Left lung (tissue), 10 donors: ENCODE measurements around the gene HYDIN. TPM values are rescaled to one million over a fixed set of nuclear protein-coding genes. Genes with fewer than 3 reads are reported as not detected.
"Not testable (repeated sequence)": the region's sequence is repeated elsewhere in the genome, so short reads cannot be mapped to it uniquely, and the experiment has no call there.

ENCODE experiments used
- ATAC-seq: fragments of 200-7000 bp; cut with Tn5 transposase; one replicate; pipeline ENCODE4 v1.9.1; 2020; ENCODE audit warnings: moderate library complexity
- DNase-seq, 4 donors: peaks; one replicate each; pipeline ENCODE4 v3.0.0-alpha.2; 2013 to 2020
- H3K27ac ChIP-seq, 2 donors: fragments of 200-600 bp; sonication (generic) in 1 of 2; one replicate each; pipeline versions ENCODE4 v1.5.0 to v1.8.0; 2020 to 2021
- H3K27me3 ChIP-seq, 2 donors: fragments of 200-600 bp; sonication (generic) in 1 of 2; one replicate each; pipeline versions ENCODE4 v1.5.0 to v1.8.0; 2020 to 2021
- H3K36me3 ChIP-seq, 2 donors: fragments of 200-600 bp; sonication (generic) in 1 of 2; one replicate each; pipeline versions ENCODE4 v1.5.0 to v1.8.0; 2020 to 2021
- H3K4me1 ChIP-seq, 2 donors: fragments of 200-600 bp; one replicate each; pipeline ENCODE4 v1.8.0; 2021
- H3K4me3 ChIP-seq, 2 donors: fragments of 200-600 bp; sonication (generic) in 1 of 2; one replicate each; pipeline versions ENCODE4 v1.5.0 to v1.8.0; 2020 to 2021; ENCODE audit warnings: mild to moderate bottlenecking in 1 of 2
- H3K9me3 ChIP-seq, 2 donors: fragments of 200-600 bp; sonication (generic) in 1 of 2; one replicate each; pipeline versions ENCODE4 v1.5.0 to v1.8.0; 2020 to 2021
- CTCF ChIP-seq, 2 donors: fragments of 200-600 bp; sonication (generic) in 1 of 2; IDR thresholded peaks; one replicate each; pipeline versions ENCODE4 v1.5.0 to v1.8.0; 2021; ENCODE audit warnings: antibody characterized with exemption in 2 of 2
- intact Hi-C, 2 donors: fragments of 100-400 bp; cut with DNase I; formaldehyde crosslinking; loops; one replicate each; pipeline versions ENCODE4 v1.11.2 to v1.14.2; 2022
- polyA plus RNA-seq, 6 donors: library from polyadenylated mRNA; unstranded; fragments of 120-200 nt; gene quantifications; one replicate each; pipeline ENCODE4 v1.2.1, GENCODE V29; 2013; ENCODE audit not compliant: insufficient read length in 6 of 6
- total RNA-seq, 2 donors: library from RNA; stranded (reverse); fragmentation: NEBNext Ultra II Directional; extraction: Animal tissue kit (Norgen Biotek cat#: 25700); gene quantifications; one replicate each; pipeline ENCODE4 v1.2.1, GENCODE V29; 2021
- donor health status: DM: no; HTN: yes; CAD: no.
- donor health status: DM: no; HTN: no; CAD: no.

HYDIN gene
- total and polyA plus RNA-seq, 8 donors = 3.3 to 16.8 (median 12.4) TPM

- Histone ChIP-seq H3K9me3 (peaks cover 0 to 5% of the 10 kb centered on the region in 2 donors), H3K27me3 (no peaks in the 10 kb centered on the region), H3K4me3 (no peak overlapping the region), H3K36me3 (no peaks in the 10 kb centered on the region), H3K4me1 (no peaks in the 10 kb centered on the region), H3K27ac (no peak overlapping the region)
- TF ChIP-seq CTCF (IDR thresholded peaks at IDR 0.05) = no peak
- DNase-seq (no peak), ATAC-seq (no peak)
- intact Hi-C loops = no loop called here
These were observed 51.0 kb downstream of the HYDIN start for GRCh38 chr16:71179569-71179968.

- intact Hi-C loops = no loop called here
- Histone ChIP-seq H3K9me3 (no peaks in the 10 kb centered on the region), H3K36me3 (no peaks in the 10 kb centered on the region), H3K4me3 (no peak overlapping the region), H3K4me1 (no peaks in the 10 kb centered on the region), H3K27me3 (no peaks in the 10 kb centered on the region), H3K27ac (no peak overlapping the region)
- ATAC-seq = no peak
- no peak for DNase-seq
- TF ChIP-seq CTCF (IDR thresholded peaks at IDR 0.05) = no peak
These were observed 57.9 kb downstream of the HYDIN start for GRCh38 chr16:71172481-71173207.

- H3K27me3 ChIP-seq, intact Hi-C loops, ATAC-seq, H3K9me3 ChIP-seq, H3K36me3 ChIP-seq, DNase-seq, H3K4me3 ChIP-seq, H3K4me1 ChIP-seq, H3K27ac ChIP-seq: not testable (repeated sequence)
These were observed 69.5 kb downstream of the HYDIN start for GRCh38 chr16:71161007-71161406.

- H3K4me3 ChIP-seq, DNase-seq, H3K4me1 ChIP-seq, H3K27me3 ChIP-seq, H3K36me3 ChIP-seq, ATAC-seq, intact Hi-C loops, H3K9me3 ChIP-seq, H3K27ac ChIP-seq: not testable (repeated sequence)
These were observed 73.2 kb downstream of the HYDIN start for GRCh38 chr16:71157278-71157677.

GRCh38 chr16:71153329-71153728 lies 77.2 kb downstream of the HYDIN start:
- H3K27me3 ChIP-seq, ATAC-seq, H3K36me3 ChIP-seq, H3K4me1 ChIP-seq, H3K27ac ChIP-seq, H3K4me3 ChIP-seq, DNase-seq, intact Hi-C loops, H3K9me3 ChIP-seq: not testable (repeated sequence)

GRCh38 chr16:71151654-71152053 lies 78.9 kb downstream of the HYDIN start:
- H3K4me1 ChIP-seq, ATAC-seq, DNase-seq, H3K9me3 ChIP-seq, H3K36me3 ChIP-seq, H3K4me3 ChIP-seq, H3K27me3 ChIP-seq, intact Hi-C loops, H3K27ac ChIP-seq: not testable (repeated sequence)

- H3K36me3 ChIP-seq, H3K4me1 ChIP-seq, H3K27ac ChIP-seq, H3K4me3 ChIP-seq, intact Hi-C loops, DNase-seq, H3K27me3 ChIP-seq, ATAC-seq, H3K9me3 ChIP-seq: not testable (repeated sequence)
These were observed 87.3 kb downstream of the HYDIN start for GRCh38 chr16:71143246-71143645.

GRCh38 chr16:71110565-71110964 lies 120.0 kb downstream of the HYDIN start:
- intact Hi-C loops, H3K9me3 ChIP-seq, ATAC-seq, H3K36me3 ChIP-seq, H3K4me1 ChIP-seq, H3K27me3 ChIP-seq, DNase-seq, H3K4me3 ChIP-seq, H3K27ac ChIP-seq: not testable (repeated sequence)

- ATAC-seq, H3K4me3 ChIP-seq, H3K9me3 ChIP-seq, H3K27me3 ChIP-seq, H3K36me3 ChIP-seq, DNase-seq, intact Hi-C loops, H3K27ac ChIP-seq, H3K4me1 ChIP-seq: not testable (repeated sequence)
These were observed 120.8 kb downstream of the HYDIN start for GRCh38 chr16:71109656-71110208.

- H3K4me1 ChIP-seq, DNase-seq, H3K9me3 ChIP-seq, H3K27ac ChIP-seq, H3K36me3 ChIP-seq, intact Hi-C loops, H3K4me3 ChIP-seq, ATAC-seq, H3K27me3 ChIP-seq: not testable (repeated sequence)
These were observed 124.6 kb downstream of the HYDIN start for GRCh38 chr16:71105881-71106280.

GRCh38 chr16:71083573-71083972 lies 146.9 kb downstream of the HYDIN start:
- DNase-seq, ATAC-seq: not testable (repeated sequence)

More at GRCh38 chr16:71083573-71083972, 146.9 kb downstream of the HYDIN start:
- H3K4me1 ChIP-seq, H3K27me3 ChIP-seq, H3K9me3 ChIP-seq, H3K27ac ChIP-seq, H3K36me3 ChIP-seq, H3K4me3 ChIP-seq, intact Hi-C loops: not testable (repeated sequence)
